ENCODE data around the gene HOXC10. TPM values are rescaled to one million over a fixed set of nuclear protein-coding genes. Genes with fewer than 3 reads are reported as not detected.

The HOXC10 gene
- total RNA-seq, 3 donors from 2014 or later (not counting 1 experiment from before 2014, with no cell fraction given) = not detected

- Histone ChIP-seq H3K27me3 (ENCODE audit: control insufficient read depth, insufficient read depth, low read length) (peaks cover 82% of the 10 kb centered on the region), H3K36me3 (ENCODE audit: control insufficient read depth, insufficient read depth, low read length) (no peaks in the 10 kb centered on the region), H3K4me1 (ENCODE audit: control insufficient read depth, insufficient read depth, low read length) (peaks cover 17% of the 10 kb centered on the region), H3K4me3 (ENCODE audit: low read length) (no peak overlapping the region), H3K9me3 (ENCODE audit: control insufficient read depth, insufficient read depth, low read length) (peaks cover 5% of the 10 kb centered on the region), H3K27ac (ENCODE audit: low read length) (no peak overlapping the region)
- no peaks in the 10 kb centered on the region for H3K36me3 Mint-ChIP-seq
- H3K4me1 Mint-ChIP-seq = peaks cover 15 to 20% of the 10 kb centered on the region in 2 donors
- H3K9me3 Mint-ChIP-seq = no peaks in the 10 kb centered on the region
- peaks cover 82 to 89% of the 10 kb centered on the region in 2 donors for H3K27me3 Mint-ChIP-seq (ENCODE audit: low read depth in 2 of 2)
- DNase-seq (no peak), ATAC-seq (no peak)
- WGBS (ENCODE audit: insufficient coverage) = 20% methylated on average over 14 of the region's 15 CpGs
- intact Hi-C loops (cut with micrococcal nuclease) = loop anchor here (10.0 kb wide), 1 partner anchor 186 kb away; no protein-coding TSS in a partner anchor
- H3K4me3 Mint-ChIP-seq = no peak overlapping the region
- no peak overlapping the region for H3K27ac Mint-ChIP-seq
- TF ChIP-seq CTCF (IDR thresholded peaks at IDR 0.05) = no peak
Observed at GRCh38 chr12:53980802-53981496, 4.0 kb upstream of the HOXC10 start.

GRCh38 chr12:53981634-53982565 lies 3.0 kb upstream of the HOXC10 start:
- Histone ChIP-seq H3K4me1 (ENCODE audit: control insufficient read depth, insufficient read depth, low read length) (peaks cover 23% of the 10 kb centered on the region), H3K27ac (ENCODE audit: low read length) (no peak overlapping the region), H3K9me3 (ENCODE audit: control insufficient read depth, insufficient read depth, low read length) (peaks cover 5% of the 10 kb centered on the region), H3K27me3 (ENCODE audit: control insufficient read depth, insufficient read depth, low read length) (peaks cover 82% of the 10 kb centered on the region), H3K36me3 (ENCODE audit: control insufficient read depth, insufficient read depth, low read length) (no peaks in the 10 kb centered on the region), H3K4me3 (ENCODE audit: low read length) (no peak overlapping the region)
- peaks cover 81 to 88% of the 10 kb centered on the region in 2 donors for H3K27me3 Mint-ChIP-seq (ENCODE audit: low read depth in 2 of 2)
- no peak overlapping the region for H3K27ac Mint-ChIP-seq
- no peaks in the 10 kb centered on the region for H3K9me3 Mint-ChIP-seq
- intact Hi-C loops (cut with micrococcal nuclease) = loop anchor here (10.0 kb wide), 1 partner anchor 187 kb away; no protein-coding TSS in a partner anchor
- ATAC-seq (no peak), DNase-seq (no peak)
- peaks cover 15 to 27% of the 10 kb centered on the region in 2 donors for H3K4me1 Mint-ChIP-seq
- no peak for TF ChIP-seq CTCF (IDR thresholded peaks at IDR 0.05)
- H3K4me3 Mint-ChIP-seq = peak overlapping the region; percentile 49
- no peaks in the 10 kb centered on the region for H3K36me3 Mint-ChIP-seq
- WGBS (ENCODE audit: insufficient coverage) = 19% methylated on average over 30 of the region's 30 CpGs

DNA sequence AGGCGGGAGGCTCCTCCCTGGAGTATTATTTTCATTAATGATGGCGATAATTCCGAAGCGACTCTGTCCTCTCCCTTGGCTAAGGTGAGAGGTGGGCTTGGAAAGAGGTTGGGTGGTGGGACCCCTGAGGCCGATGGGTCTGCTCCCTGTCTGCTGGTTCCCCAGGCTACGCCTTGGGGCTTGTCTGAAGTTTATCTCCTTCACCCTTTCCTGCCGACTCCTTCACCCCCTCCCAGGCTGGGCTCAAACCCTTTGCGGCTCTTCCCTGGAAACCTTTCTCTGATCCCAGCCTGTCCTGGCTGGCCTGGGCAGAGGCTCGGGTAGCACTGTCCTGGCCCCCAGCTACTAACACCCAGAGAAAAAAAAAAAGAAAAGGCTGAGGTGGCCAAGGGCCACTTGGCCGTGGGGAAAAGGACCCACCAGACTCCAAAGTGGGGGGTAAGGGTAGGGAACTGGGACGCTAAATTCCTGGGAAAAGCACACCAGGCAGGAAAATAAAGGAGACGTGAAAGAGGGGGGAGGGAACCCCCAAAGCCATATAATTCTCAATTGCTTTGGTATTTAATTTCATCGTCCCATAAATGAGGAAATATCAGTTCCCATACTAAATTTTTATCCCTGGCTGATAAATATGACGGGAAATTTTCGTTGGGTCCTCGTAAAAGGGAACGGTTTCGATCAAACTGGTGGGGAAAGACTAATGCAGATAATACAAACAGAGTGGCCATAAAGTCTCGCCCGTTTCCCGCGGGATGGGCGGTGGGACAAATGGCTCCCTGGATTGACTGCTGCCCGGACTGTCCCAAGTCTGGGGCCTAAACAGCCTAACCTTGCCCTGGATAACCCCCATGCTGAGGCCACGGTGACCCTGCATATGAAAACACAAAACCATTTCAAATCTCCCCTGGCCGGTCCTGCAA lies 2.0 kb upstream of the HOXC10 start:
- peaks cover 22% of the 10 kb centered on the region for H3K4me1 ChIP-seq (ENCODE audit: control insufficient read depth, insufficient read depth, low read length)
- peak overlapping the region; percentile 37 for H3K4me3 Mint-ChIP-seq
- peaks cover 83% of the 10 kb centered on the region for H3K27me3 ChIP-seq (ENCODE audit: control insufficient read depth, insufficient read depth, low read length)
- H3K4me3 ChIP-seq (ENCODE audit: low read length) = no peak overlapping the region
- H3K27ac ChIP-seq (ENCODE audit: low read length) = no peak overlapping the region
- H3K9me3 Mint-ChIP-seq = no peaks in the 10 kb centered on the region
- no peaks in the 10 kb centered on the region for H3K36me3 ChIP-seq (ENCODE audit: control insufficient read depth, insufficient read depth, low read length)
- H3K9me3 ChIP-seq (ENCODE audit: control insufficient read depth, insufficient read depth, low read length) = peaks cover 5% of the 10 kb centered on the region
- WGBS (ENCODE audit: insufficient coverage) = 15% methylated on average over 25 of the region's 26 CpGs
- intact Hi-C loops (cut with micrococcal nuclease) = loop anchor here (10.0 kb wide), 1 partner anchor 188 kb away; no protein-coding TSS in a partner anchor
- peak overlapping the region in 1 of 2 donors; percentile 43 for H3K27ac Mint-ChIP-seq
- H3K27me3 Mint-ChIP-seq (ENCODE audit: low read depth in 2 of 2) = peaks cover 84 to 88% of the 10 kb centered on the region in 2 donors
- H3K36me3 Mint-ChIP-seq = no peaks in the 10 kb centered on the region
- peaks cover 14 to 28% of the 10 kb centered on the region in 2 donors for H3K4me1 Mint-ChIP-seq
- no peak for TF ChIP-seq CTCF (IDR thresholded peaks at IDR 0.05)
- ATAC-seq (no peak), DNase-seq (no peak)

Measured in natural killer cell (primary cell).